ENCODE data around the gene MUC5AC.

DNA sequence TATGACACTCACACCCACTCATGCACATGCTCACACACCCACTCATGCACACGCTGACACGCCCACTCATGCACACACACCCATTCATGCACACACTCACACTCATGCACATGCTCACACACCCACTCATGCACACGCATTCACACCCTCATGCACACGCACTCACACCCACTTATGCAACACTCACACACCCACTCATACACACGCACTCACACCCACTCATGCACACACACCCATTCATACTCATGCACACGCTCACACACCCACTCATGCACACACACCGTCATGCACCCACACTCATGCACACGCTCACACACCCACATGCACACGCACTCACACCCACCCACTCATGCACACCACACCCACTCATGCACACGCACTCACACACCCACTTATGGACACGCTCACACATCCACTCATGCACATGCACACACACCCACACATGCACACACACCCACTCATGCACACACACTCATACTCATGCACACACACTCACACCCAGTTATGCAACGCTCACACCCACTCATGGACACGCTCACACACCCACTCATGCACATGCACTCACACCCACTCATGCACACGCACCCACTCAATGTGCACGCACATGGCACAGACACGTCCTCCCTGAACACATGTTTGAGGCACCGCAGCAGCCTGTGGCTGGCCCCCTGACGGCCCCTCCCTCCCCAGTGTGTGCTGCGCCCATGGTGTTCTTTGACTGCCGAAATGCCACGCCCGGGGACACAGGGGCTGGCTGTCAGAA is 17.9 kb downstream of the MUC5AC start:
- TF ChIP-seq MXI1 (conservative IDR thresholded peaks at IDR 0.05; ENCODE audit: poor library complexity, severe bottlenecking) (no peak), EP300 (conservative IDR thresholded peaks at IDR 0.05; ENCODE audit: poor library complexity, severe bottlenecking) (no peak), POLR2AphosphoS5 (IDR thresholded peaks at IDR 0.05) (no peak), EZH2 (IDR thresholded peaks at IDR 0.05; ENCODE audit: borderline replicate concordance, insufficient read depth, low read length, poor library complexity, severe bottlenecking) (no peak), RAD21 (conservative IDR thresholded peaks at IDR 0.05) (no peak)
- TF ChIP-seq, protein P1, sequence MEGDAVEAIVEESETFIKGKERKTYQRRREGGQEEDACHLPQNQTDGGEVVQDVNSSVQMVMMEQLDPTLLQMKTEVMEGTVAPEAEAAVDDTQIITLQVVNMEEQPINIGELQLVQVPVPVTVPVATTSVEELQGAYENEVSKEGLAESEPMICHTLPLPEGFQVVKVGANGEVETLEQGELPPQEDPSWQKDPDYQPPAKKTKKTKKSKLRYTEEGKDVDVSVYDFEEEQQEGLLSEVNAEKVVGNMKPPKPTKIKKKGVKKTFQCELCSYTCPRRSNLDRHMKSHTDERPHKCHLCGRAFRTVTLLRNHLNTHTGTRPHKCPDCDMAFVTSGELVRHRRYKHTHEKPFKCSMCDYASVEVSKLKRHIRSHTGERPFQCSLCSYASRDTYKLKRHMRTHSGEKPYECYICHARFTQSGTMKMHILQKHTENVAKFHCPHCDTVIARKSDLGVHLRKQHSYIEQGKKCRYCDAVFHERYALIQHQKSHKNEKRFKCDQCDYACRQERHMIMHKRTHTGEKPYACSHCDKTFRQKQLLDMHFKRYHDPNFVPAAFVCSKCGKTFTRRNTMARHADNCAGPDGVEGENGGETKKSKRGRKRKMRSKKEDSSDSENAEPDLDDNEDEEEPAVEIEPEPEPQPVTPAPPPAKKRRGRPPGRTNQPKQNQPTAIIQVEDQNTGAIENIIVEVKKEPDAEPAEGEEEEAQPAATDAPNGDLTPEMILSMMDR (IDR thresholded peaks at IDR 0.05; ENCODE audit: poor library complexity, severe bottlenecking), result no peak
- TF ChIP-seq, protein P2, sequence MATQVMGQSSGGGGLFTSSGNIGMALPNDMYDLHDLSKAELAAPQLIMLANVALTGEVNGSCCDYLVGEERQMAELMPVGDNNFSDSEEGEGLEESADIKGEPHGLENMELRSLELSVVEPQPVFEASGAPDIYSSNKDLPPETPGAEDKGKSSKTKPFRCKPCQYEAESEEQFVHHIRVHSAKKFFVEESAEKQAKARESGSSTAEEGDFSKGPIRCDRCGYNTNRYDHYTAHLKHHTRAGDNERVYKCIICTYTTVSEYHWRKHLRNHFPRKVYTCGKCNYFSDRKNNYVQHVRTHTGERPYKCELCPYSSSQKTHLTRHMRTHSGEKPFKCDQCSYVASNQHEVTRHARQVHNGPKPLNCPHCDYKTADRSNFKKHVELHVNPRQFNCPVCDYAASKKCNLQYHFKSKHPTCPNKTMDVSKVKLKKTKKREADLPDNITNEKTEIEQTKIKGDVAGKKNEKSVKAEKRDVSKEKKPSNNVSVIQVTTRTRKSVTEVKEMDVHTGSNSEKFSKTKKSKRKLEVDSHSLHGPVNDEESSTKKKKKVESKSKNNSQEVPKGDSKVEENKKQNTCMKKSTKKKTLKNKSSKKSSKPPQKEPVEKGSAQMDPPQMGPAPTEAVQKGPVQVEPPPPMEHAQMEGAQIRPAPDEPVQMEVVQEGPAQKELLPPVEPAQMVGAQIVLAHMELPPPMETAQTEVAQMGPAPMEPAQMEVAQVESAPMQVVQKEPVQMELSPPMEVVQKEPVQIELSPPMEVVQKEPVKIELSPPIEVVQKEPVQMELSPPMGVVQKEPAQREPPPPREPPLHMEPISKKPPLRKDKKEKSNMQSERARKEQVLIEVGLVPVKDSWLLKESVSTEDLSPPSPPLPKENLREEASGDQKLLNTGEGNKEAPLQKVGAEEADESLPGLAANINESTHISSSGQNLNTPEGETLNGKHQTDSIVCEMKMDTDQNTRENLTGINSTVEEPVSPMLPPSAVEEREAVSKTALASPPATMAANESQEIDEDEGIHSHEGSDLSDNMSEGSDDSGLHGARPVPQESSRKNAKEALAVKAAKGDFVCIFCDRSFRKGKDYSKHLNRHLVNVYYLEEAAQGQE (IDR thresholded peaks at IDR 0.05; ENCODE audit: borderline replicate concordance), result no peak
